ENCODE measurements around the gene TTL.
"Not testable (repeated sequence)": the region's sequence is repeated elsewhere in the genome, so short reads cannot be mapped to it uniquely, and the experiment has no call there.

TTL gene

GRCh38 chr2:112474844-112475486, 7.0 kb upstream of the TTL start:
- no peak for DNase-seq (ENCODE audit: low spot score)

GRCh38 chr2:112476434-112476833, 5.5 kb upstream of the TTL start:
- no peak for DNase-seq (ENCODE audit: low spot score)

GRCh38 chr2:112480530-112481049, 1.4 kb upstream of the TTL start:
- DNase-seq (ENCODE audit: low spot score), result peak; percentile 18

GRCh38 chr2:112481050-112481527, 867 bp upstream of the TTL start:
- DNase-seq (ENCODE audit: low spot score), result peak; percentile 81

- no peak for DNase-seq (ENCODE audit: low spot score)
Measured at GRCh38 chr2:112482309-112483041, 519 bp downstream of the TTL start.

- peak; percentile 14 for DNase-seq (ENCODE audit: low spot score)
Measured at GRCh38 chr2:112483042-112483473, 1.1 kb downstream of the TTL start.

GRCh38 chr2:112483831-112484230, 1.9 kb downstream of the TTL start:
- peak; percentile 18 for DNase-seq (ENCODE audit: low spot score)

GRCh38 chr2:112485849-112486248, 3.9 kb downstream of the TTL start:
- DNase-seq (ENCODE audit: low spot score), result no peak

- no peak for DNase-seq (ENCODE audit: low spot score)
Measured at GRCh38 chr2:112486895-112487294, 4.9 kb downstream of the TTL start.

- DNase-seq (ENCODE audit: low spot score), result no peak
Measured at GRCh38 chr2:112487444-112487961, 5.5 kb downstream of the TTL start.

- DNase-seq (ENCODE audit: low spot score), result no peak
Measured at GRCh38 chr2:112488201-112488600, 6.2 kb downstream of the TTL start.

GRCh38 chr2:112491946-112492345, 10.0 kb downstream of the TTL start:
- no peak for DNase-seq (ENCODE audit: low spot score)

- no peak for DNase-seq (ENCODE audit: low spot score)
Measured at GRCh38 chr2:112493048-112493447, 11.1 kb downstream of the TTL start.

- no peak for DNase-seq (ENCODE audit: low spot score)
Measured at GRCh38 chr2:112493858-112494648, 12.1 kb downstream of the TTL start.

GRCh38 chr2:112494828-112495227, 12.9 kb downstream of the TTL start:
- DNase-seq (ENCODE audit: low spot score), result no peak

GRCh38 chr2:112495878-112496277, 13.9 kb downstream of the TTL start:
- not testable (repeated sequence) for DNase-seq (ENCODE audit: low spot score)

- peak; percentile 69 for DNase-seq (ENCODE audit: low spot score)
Measured at GRCh38 chr2:112500850-112501484, 19.0 kb downstream of the TTL start.

- not testable (repeated sequence) for DNase-seq (ENCODE audit: low spot score)
Measured at GRCh38 chr2:112509239-112509998, 27.5 kb downstream of the TTL start.

GRCh38 chr2:112516801-112517200, 34.8 kb downstream of the TTL start:
- no peak for DNase-seq (ENCODE audit: low spot score)

- no peak for DNase-seq (ENCODE audit: low spot score)
Measured at GRCh38 chr2:112518807-112519206, 36.9 kb downstream of the TTL start.

GRCh38 chr2:112519506-112519905, 37.5 kb downstream of the TTL start:
- no peak for DNase-seq (ENCODE audit: low spot score)

Measured in hematopoietic multipotent progenitor cell treated with erythropoietin and hydrocortisone succinate and interleukin-3 and kit ligand, for 17 days (in vitro differentiated cells).